ENCODE measurements around the gene NPSR1. TPM values are rescaled to one million over a fixed set of nuclear protein-coding genes. Genes with fewer than 3 reads are reported as not detected.

Gene NPSR1, protein sequence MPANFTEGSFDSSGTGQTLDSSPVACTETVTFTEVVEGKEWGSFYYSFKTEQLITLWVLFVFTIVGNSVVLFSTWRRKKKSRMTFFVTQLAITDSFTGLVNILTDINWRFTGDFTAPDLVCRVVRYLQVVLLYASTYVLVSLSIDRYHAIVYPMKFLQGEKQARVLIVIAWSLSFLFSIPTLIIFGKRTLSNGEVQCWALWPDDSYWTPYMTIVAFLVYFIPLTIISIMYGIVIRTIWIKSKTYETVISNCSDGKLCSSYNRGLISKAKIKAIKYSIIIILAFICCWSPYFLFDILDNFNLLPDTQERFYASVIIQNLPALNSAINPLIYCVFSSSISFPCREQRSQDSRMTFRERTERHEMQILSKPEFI
- 1 to 10 TPM in 1 of 4 donors, under 1 TPM in 1, not detected in 2; 0.95 to 9.7 TPM for total RNA-seq

DNA sequence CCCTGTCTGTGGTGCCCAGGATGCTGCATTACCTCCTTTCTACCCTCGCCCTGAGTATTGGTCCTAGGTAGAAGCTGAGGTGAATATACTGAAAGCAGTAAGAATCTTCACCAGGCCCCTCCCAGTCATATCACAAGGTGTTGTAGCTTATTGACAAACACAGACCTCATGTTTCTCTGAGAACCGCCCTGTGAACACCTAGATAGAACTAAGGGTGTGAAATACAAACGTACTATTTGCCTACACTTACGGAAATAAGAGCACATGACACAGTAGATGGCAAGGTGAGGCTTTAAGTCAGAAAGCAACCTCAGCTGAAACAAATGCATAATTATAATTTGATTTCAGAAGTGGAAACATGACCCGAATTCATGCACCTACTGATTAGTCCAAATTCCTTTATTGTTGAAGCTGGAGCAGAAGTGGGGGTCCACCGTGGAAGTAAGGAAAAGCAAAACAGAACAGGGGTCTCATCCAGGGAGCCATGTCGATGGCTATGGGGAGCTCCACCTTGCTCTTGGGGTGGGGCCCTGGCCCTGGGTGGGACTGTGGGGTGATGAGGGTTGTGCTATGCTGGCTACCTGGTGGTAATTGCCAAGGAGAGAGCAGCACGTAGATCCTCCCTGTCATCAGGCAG is at the start of gene NPSR1:
NPSR1 (plus strand) TSS at position 587 of the 637 bp plus-strand sequence. CDS start 195 bp downstream, outside the sequence.
- 62 to 68% methylated on average over 6 to 8 of the region's 8 CpGs for WGBS, 2 donors (ENCODE audit: low coverage in 1 of 2)
- no peak for DNase-seq
- no peaks in the 10 kb centered on the region for H3K36me3 ChIP-seq
- in situ Hi-C loops (cut with MboI; ENCODE audit: low pct_ligation_motif_present in 1 of 4, low pct_unique_long_range_greater_than_20kb in 1 of 4, low sequenced_read_pairs in 3 of 4) (no loop called here), intact Hi-C loops (cut with DNase I; ENCODE audit: low total_unique reads) (no loop called here)
- H3K27me3 ChIP-seq, result no peaks in the 10 kb centered on the region
- H3K4me3 ChIP-seq, result no peak within 1 kb of the TSS
- TF ChIP-seq POLR2AphosphoS5 (IDR thresholded peaks at IDR 0.05) (no peak), POLR2A (IDR thresholded peaks at IDR 0.05) (no peak), EP300 (IDR thresholded peaks at IDR 0.05; ENCODE audit: low read depth) (no peak)
- TF ChIP-seq, protein P1, sequence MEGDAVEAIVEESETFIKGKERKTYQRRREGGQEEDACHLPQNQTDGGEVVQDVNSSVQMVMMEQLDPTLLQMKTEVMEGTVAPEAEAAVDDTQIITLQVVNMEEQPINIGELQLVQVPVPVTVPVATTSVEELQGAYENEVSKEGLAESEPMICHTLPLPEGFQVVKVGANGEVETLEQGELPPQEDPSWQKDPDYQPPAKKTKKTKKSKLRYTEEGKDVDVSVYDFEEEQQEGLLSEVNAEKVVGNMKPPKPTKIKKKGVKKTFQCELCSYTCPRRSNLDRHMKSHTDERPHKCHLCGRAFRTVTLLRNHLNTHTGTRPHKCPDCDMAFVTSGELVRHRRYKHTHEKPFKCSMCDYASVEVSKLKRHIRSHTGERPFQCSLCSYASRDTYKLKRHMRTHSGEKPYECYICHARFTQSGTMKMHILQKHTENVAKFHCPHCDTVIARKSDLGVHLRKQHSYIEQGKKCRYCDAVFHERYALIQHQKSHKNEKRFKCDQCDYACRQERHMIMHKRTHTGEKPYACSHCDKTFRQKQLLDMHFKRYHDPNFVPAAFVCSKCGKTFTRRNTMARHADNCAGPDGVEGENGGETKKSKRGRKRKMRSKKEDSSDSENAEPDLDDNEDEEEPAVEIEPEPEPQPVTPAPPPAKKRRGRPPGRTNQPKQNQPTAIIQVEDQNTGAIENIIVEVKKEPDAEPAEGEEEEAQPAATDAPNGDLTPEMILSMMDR (IDR thresholded peaks at IDR 0.05), result no peak
- H3K27ac ChIP-seq, result peak within 1 kb of the TSS in 2 of 4 donors; percentile 7 to 32
- H3K9me3 ChIP-seq, result no peaks in the 10 kb centered on the region
- peaks cover 0 to 6% (median 2%) of the 10 kb centered on the region in 4 donors for H3K4me1 ChIP-seq

DNA sequence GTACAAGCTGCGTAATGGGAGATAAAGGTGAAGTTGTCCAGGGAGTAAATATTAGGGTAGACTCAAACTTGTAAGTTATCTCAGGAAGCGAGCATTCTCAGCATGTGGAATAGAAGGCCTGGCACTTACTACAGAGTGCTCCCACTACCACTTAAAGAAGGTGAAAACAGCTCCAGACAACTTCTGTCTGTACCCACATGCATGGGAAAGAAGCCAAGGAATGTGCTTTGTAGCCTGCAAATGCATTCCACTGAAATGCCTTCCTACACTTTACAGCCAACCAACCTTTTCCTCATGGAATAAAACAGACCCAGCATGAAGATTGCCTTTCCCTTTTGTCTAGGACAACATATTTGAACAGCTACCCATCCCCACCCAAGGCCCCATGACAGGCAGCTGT is 45.4 kb upstream of the NPSR1 start:
- Histone ChIP-seq H3K9me3 (no peaks in the 10 kb centered on the region), H3K36me3 (no peaks in the 10 kb centered on the region), H3K27me3 (no peaks in the 10 kb centered on the region), H3K27ac (no peak overlapping the region), H3K4me3 (no peak overlapping the region), H3K4me1 (no peaks in the 10 kb centered on the region)
- in situ Hi-C loops (cut with MboI; ENCODE audit: low pct_ligation_motif_present in 1 of 4, low pct_unique_long_range_greater_than_20kb in 1 of 4, low sequenced_read_pairs in 3 of 4), result no loop called here
- no peak for DNase-seq
- intact Hi-C loops (cut with DNase I; ENCODE audit: low total_unique reads), result no loop called here
- TF ChIP-seq, protein P1 (IDR thresholded peaks at IDR 0.05), result no peak
- no peak for TF ChIP-seq EP300 (IDR thresholded peaks at IDR 0.05; ENCODE audit: low read depth)
- no peak for TF ChIP-seq POLR2AphosphoS5 (IDR thresholded peaks at IDR 0.05)
- TF ChIP-seq POLR2A (IDR thresholded peaks at IDR 0.05), result no peak
- WGBS, 2 donors (ENCODE audit: low coverage in 1 of 2), result 50 to 67% methylated on average over 1 to 2 of the region's 2 CpGs

DNA sequence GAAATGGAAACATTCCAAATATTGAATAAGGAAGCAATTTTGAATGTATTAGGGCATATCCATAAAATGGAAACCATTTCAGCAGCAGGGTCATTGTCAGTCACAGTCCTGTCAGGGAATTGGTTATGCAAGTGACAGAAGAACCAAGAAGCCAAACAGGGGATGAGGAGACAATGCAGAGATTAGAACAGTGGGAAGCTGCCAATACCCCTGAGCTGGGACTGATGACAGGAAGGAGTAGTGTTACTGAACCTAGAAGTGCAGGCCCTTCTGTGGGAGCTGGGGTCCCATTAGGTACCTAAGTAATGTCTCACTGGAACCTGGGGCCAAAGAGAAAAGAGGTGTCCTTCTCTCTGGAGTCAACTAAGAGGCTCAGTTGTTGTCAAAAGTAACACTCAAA is 37.6 kb upstream of the NPSR1 start:
- no peaks in the 10 kb centered on the region for H3K4me1 ChIP-seq
- no peak overlapping the region for H3K27ac ChIP-seq
- H3K4me3 ChIP-seq, result no peak overlapping the region
- no peaks in the 10 kb centered on the region for H3K9me3 ChIP-seq
- no peaks in the 10 kb centered on the region for H3K36me3 ChIP-seq
- in situ Hi-C loops (cut with MboI; ENCODE audit: low pct_ligation_motif_present in 1 of 4, low pct_unique_long_range_greater_than_20kb in 1 of 4, low sequenced_read_pairs in 3 of 4), result no loop called here
- no peaks in the 10 kb centered on the region for H3K27me3 ChIP-seq
- intact Hi-C loops (cut with DNase I; ENCODE audit: low total_unique reads), result no loop called here
- no peak for DNase-seq
- TF ChIP-seq, protein P1 (IDR thresholded peaks at IDR 0.05), result no peak
- TF ChIP-seq POLR2AphosphoS5 (IDR thresholded peaks at IDR 0.05), result no peak
- no peak for TF ChIP-seq POLR2A (IDR thresholded peaks at IDR 0.05)
- no peak for TF ChIP-seq EP300 (IDR thresholded peaks at IDR 0.05; ENCODE audit: low read depth)

DNA sequence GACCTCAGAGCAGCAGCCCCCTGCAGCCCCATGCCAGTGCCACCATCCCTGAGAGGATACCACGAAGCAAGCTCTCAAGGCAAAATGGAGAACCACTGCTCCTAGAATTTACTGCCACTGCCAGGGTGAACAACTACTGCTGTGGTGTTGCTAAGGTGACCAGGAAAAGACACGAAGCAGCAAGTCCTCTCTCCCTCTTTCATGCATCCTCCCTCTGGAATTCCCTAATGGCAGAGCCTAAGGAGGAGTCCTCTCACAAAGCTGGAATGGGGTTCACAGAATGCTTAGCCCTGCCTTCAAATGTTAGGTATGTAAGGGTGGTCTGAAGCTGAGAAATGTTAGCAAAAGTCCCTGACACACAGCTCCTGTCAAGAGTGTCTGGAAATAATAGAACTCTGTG is 35.8 kb upstream of the NPSR1 start:
- H3K27ac ChIP-seq, result no peak overlapping the region
- TF ChIP-seq POLR2A (IDR thresholded peaks at IDR 0.05) (no peak), EP300 (IDR thresholded peaks at IDR 0.05; ENCODE audit: low read depth) (no peak), POLR2AphosphoS5 (IDR thresholded peaks at IDR 0.05) (no peak)
- TF ChIP-seq, protein P1 (IDR thresholded peaks at IDR 0.05), result no peak
- no peaks in the 10 kb centered on the region for H3K27me3 ChIP-seq
- no peaks in the 10 kb centered on the region for H3K9me3 ChIP-seq
- in situ Hi-C loops (cut with MboI; ENCODE audit: low pct_ligation_motif_present in 1 of 4, low pct_unique_long_range_greater_than_20kb in 1 of 4, low sequenced_read_pairs in 3 of 4) (no loop called here), intact Hi-C loops (cut with DNase I; ENCODE audit: low total_unique reads) (no loop called here)
- 15% methylated on average over 2 of the region's 2 CpGs; no CpG with 5 or more reads in 1 of the 2 donors for whole genome bisulfite sequencing, 2 donors (ENCODE audit: low coverage in 1 of 2)
- no peak overlapping the region for H3K4me3 ChIP-seq
- H3K36me3 ChIP-seq, result no peaks in the 10 kb centered on the region
- no peak for DNase-seq
- no peaks in the 10 kb centered on the region for H3K4me1 ChIP-seq
